HL-60/S4 (cell line): ENCODE results near the gene FAM9B.
"Not testable (repeated sequence)": the region's sequence is repeated elsewhere in the genome, so short reads cannot be mapped to it uniquely, and the experiment has no call there.

Experiments
- in situ Hi-C: fragments of 300-500 bp; cut with MboI; formaldehyde crosslinking; loops from 2 replicates; pipeline ENCODE4 v1.14.3; 2022; ENCODE audit warnings: low sequenced_read_pairs

The FAM9B gene

GRCh38 chrX:9033989-9034388, at the start of gene FAM9B:
FAM9B (minus strand) TSS chrX:9034127; CDS start chrX:9032986, 1,141 bp downstream.
- in situ Hi-C loops, result no loop called here

DNA sequence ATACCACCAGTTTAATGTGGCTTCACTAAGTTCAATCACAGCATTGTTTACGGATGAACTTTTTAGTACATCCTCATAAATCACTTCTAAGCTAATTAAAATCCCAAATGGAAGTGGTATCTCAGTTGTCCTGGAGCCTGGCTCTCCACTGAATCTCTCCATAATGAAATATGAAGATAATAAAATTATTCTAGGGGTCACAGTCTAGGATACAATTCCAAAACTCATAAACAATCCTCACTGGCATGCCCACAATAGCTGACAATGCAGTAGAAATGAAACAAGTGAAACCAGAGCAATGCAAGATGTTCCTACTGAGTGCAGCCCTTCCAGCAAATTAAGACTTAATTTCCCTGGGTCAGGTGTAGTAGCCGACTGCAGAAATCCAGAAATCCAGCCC, 47.3 kb upstream of the FAM9B start:
- in situ Hi-C loops, result no loop called here

DNA sequence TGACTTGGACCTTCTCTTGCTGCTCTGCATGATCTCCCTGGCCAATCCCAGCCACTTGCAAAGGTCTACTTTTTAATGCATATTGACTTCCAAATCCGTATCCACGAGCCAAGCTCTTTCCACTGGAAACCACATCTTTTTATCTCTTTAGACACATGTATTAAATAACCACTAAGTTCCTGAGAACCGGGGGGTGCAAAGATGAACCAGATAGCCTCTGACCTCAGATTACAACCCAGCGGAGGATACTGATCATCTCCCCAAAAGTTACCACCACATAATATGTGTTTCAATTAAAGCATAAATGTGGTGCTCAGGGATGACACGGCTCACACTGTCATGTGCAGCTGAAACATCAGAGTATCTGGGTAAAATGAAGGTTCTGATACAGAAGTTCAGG, 40.4 kb upstream of the FAM9B start:
- in situ Hi-C loops, result no loop called here

DNA sequence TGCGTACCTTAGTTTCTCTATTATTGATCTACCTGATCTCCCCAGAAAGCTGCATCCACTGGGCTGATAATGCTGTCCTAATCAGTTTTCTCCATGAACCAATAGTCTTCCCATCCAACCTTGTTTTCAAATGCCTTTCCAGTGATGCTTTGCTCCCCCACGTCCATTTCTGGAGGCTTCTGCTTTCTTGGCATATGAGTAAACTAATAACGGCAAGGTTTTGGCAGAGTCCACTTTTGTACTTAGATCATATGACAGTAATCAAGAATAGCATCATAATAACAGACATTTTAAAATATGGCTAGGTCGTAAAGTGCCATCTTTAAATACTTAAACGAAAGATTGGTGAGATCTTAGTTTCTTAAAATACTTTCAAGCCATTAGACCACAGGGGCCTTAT, 38.4 kb upstream of the FAM9B start:
- in situ Hi-C loops, result no loop called here

DNA sequence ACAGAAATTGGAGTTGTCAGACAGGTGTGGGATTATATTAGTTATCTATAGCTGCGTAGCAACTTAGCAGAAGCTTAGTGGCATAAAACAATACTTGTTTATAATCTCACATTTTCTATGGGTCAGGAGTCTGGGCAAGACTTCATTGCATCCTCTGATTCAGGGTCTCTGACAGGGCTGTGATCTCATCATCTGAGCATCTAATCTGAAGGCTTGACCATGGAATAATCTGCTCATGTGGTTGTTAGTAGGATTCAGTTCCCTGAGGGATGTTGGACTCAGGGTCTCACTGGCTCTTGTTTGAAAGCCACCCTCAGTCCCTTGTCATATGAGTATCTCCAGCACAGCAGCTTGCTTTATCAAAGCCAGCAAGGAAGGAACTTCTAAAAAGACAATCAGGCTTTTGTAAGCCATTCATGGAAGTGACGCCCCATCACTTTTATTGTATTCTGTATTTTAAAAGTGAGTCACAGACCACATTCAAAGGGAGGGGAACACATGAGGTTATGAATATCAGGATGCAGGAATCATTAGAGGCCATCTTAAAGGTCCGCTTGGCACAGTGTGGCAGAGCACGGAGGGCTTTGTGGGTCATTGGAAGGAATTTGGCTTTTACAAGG, 37.2 kb upstream of the FAM9B start:
- in situ Hi-C loops, result no loop called here

GRCh38 chrX:9069573-9069972, 35.6 kb upstream of the FAM9B start:
- in situ Hi-C loops, result no loop called here

GRCh38 chrX:9064694-9065093, 30.8 kb upstream of the FAM9B start:
- in situ Hi-C loops, result no loop called here

- in situ Hi-C loops, result no loop called here
Observed at GRCh38 chrX:9062641-9063040, 28.7 kb upstream of the FAM9B start.

- in situ Hi-C loops, result no loop called here
Observed at GRCh38 chrX:9055354-9055753, 21.4 kb upstream of the FAM9B start.

DNA sequence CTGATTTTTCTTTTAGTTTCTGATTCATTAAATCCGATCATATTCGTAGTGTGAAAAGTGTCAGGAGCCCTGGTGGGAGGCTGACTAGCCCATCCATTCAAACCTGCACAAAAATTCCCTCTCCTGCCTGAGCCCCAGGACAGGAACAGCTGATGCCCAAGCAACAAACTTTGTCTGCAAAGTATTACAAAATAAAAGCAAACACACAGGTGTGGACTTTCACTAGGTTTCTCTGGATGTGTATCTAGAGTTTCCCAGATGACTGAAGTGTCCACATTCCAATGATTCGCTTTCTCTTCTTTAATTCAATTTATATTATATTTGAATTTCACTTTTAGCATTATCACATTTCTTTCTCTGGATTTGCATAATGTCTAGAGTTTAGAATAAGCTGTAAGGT, 18.2 kb upstream of the FAM9B start:
- in situ Hi-C loops, result no loop called here

- in situ Hi-C loops, result no loop called here
Observed at GRCh38 chrX:9050331-9050730, 16.4 kb upstream of the FAM9B start.

GRCh38 chrX:9048801-9049200, 14.9 kb upstream of the FAM9B start:
- in situ Hi-C loops, result no loop called here

- in situ Hi-C loops, result no loop called here
Observed at GRCh38 chrX:9038244-9038643, 4.3 kb upstream of the FAM9B start.

- in situ Hi-C loops, result no loop called here
Observed at GRCh38 chrX:9037296-9037695, 3.4 kb upstream of the FAM9B start.

DNA sequence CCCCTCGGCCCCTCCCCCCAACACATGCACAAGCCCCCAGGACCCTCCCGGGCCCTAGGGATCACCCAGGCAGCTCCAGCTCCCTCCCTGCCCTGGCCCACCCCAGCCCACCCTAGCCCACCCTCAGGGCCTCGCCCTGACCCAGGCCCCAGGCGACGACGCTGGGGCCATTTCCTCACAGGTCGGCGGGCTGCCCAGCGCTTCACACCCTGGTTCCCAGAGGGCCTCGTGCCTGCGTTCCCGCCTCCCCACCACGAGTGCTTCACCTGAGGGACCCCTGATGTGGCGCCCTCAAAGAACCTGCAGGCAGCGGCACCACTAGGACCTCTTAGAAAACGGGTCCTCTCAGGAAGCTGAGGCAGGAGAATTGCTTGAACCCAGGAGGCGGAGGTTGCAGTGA, 341 bp downstream of the FAM9B start:
- in situ Hi-C loops, result no loop called here

GRCh38 chrX:9033179-9033578, 748 bp downstream of the FAM9B start:
- in situ Hi-C loops, result no loop called here

DNA sequence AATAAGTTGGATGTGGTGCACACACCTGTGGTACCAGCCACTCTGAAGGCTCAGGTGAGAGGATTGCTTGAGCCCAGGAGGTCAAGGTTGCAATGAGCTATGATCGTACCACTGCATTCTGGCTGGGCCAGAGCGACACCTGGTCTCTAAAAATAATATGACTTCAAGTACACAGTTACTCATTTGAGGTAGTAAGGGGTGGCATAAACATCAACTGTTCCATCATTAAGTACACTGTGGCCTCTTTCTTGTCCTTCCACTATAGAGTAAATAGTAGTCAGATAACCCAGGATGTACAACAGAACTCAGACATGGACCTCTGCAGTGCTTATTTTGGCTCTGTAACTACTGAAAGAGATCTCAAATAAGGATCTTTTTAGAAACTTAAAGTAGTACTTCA, 10.6 kb downstream of the FAM9B start:
- in situ Hi-C loops, result no loop called here

DNA sequence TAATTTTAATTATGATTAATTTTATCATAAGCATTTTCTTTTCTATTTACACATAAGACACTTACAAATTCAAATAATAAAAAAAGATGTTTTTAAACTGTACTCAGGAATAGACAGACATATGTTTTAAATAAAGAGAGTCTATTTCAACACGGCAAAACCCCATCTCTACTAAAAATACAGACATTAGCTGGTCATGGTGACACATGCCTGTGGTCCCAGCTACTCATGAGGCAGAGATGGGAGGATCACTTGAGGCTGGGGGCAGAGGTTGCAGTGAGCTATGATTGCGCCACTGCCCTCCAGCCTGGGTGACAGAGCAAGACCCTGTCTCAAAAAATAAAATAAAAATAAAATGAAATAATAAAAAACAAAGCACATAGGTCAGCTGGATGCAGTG, 14.8 kb downstream of the FAM9B start:
- in situ Hi-C loops, result no loop called here

DNA sequence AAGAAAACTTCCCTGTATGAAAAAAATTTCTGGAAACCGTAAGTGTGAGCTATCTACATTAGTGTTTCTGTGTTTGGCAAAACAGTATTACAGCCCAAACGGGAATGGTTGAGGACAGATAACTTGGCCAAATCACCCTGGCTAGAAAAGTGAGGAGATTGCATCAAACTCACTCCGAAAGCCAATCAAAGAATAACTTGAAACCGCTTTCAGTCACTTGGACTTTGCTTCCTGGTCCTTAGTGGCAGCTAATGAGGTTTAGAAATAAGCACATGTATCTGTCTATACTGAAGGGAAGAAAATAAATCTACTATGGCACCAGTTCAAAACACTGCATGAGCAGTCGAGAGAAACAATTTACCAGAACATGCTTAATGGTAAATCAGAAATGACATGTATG, 15.6 kb downstream of the FAM9B start:
- in situ Hi-C loops, result not testable (repeated sequence)

DNA sequence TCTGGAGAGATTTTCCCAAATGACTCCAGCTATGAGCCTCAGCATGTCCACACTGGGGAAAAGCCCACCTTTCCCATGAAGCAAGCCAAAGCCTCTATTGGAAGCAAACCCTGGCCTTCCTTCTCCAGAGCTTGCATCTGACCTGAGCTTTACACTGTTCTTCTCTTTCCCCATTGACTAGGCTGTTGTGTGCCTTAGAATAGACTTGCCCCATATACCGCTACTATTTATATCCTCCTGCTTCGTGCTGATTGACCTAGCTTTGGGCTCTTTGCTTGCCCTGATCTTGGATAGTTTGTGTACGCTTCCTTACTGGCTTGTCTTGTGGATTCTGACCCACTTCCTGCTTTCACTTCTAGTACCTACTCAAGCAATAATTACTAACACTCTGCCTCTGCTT, 30.9 kb downstream of the FAM9B start:
- in situ Hi-C loops, result no loop called here

GRCh38 chrX:8988446-8988845, 45.5 kb downstream of the FAM9B start:
- in situ Hi-C loops, result no loop called here

DNA sequence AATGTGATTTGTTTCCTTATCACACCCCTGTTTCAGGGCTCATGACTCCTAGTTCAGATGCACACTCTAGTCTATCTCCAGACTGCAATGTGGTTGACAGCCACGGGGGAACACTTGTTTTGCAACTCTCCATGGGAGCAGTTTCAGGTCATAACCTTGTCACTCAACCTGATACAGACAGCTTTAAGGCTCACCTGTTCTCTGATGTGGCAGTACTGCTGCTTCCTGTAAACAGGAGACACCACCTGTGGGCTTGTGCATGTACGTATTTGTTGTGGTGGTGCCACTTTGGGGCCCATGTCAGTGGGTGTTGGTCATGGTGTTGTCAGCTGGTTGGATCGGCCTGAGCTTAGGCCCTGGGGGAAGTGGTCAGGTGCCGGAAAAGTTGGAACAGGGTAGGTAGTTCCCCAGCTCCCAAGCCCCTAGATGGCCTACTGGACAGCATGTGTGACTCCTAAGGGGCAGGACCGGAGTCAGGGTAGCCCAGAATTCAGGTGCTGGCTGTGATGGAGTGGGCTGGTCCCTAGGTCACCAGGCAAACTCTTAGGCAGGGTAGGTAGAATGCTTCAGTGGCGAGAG, 46.2 kb downstream of the FAM9B start:
- in situ Hi-C loops, result no loop called here

DNA sequence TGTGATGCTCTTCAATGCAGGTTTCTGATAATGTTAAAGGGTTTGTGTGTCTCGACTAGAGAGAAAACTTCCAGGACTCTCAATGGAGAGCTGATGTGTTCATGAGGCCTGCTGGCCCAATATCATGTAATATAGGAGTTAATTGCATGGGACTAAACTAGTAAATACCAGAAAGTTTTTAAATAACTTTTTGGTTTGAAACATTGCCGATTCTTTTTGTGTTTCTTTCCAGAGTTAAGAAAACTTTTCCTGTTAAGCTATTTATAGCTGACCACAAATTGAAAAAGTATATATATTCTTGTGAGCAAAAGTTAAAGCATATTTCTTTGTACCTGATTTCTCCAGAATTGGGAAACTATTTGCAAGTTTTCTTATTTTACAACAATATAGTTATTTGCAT, 49.7 kb downstream of the FAM9B start:
- in situ Hi-C loops, result no loop called here
